HepG2 (cell line): ENCODE measurements around the gene CD68. TPM values are rescaled to one million over a fixed set of nuclear protein-coding genes. Genes with fewer than 3 reads are reported as not detected.

Source experiments
- CBX1 ChIP-seq: IDR thresholded peaks from one replicate; pipeline ENCODE4 v1.6.1; 2016; ENCODE audit warnings: antibody characterized with exemption, low read depth
- CERS6 ChIP-seq: sonication (generic); formaldehyde crosslinking; IDR thresholded peaks from 2 replicates; pipeline ENCODE4 v1.5.0; 2020; ENCODE audit warnings: missing genetic modification reagents
- CREB3 ChIP-seq: sonication (generic); formaldehyde crosslinking; IDR thresholded peaks from 2 replicates; pipeline ENCODE4 v1.5.0; 2020; ENCODE audit warnings: missing genetic modification reagents
- EED ChIP-seq: sonication (generic); formaldehyde crosslinking; IDR thresholded peaks from 2 replicates; pipeline ENCODE4 v1.5.0; 2020; ENCODE audit warnings: mild to moderate bottlenecking, missing genetic modification reagents
- EZH2 ChIP-seq: conservative IDR thresholded peaks from 2 replicates; pipeline ENCODE4 v1.6.1; 2012; ENCODE audit warnings: mild to moderate bottlenecking, low read depth, low read length, moderate library complexity
- JUNB ChIP-seq: sonication (generic); formaldehyde crosslinking; IDR thresholded peaks from 2 replicates; pipeline ENCODE4 v1.8.0; 2022; ENCODE audit warnings: missing genetic modification reagents, mild to moderate bottlenecking, borderline replicate concordance
- JUND ChIP-seq: sonication (generic); formaldehyde crosslinking; IDR thresholded peaks from 2 replicates; pipeline ENCODE4 v1.8.0; 2022; ENCODE audit warnings: mild to moderate bottlenecking, missing genetic modification reagents
- KDM3A ChIP-seq: IDR thresholded peaks from 2 replicates; pipeline ENCODE4 v1.6.1; 2018; ENCODE audit warnings: low read depth, missing compliant biosample characterization
- KLF15 ChIP-seq: sonication (generic); formaldehyde crosslinking; IDR thresholded peaks from 2 replicates; pipeline ENCODE4 v1.8.1; 2023; ENCODE audit warnings: borderline replicate concordance, mild to moderate bottlenecking, inconsistent platforms, missing genetic modification reagents, mixed read lengths
- MIER3 ChIP-seq: IDR thresholded peaks from 2 replicates; pipeline ENCODE4 v1.6.1; 2016; ENCODE audit warnings: missing compliant biosample characterization, borderline replicate concordance
- MTF2 ChIP-seq: sonication (generic); formaldehyde crosslinking; IDR thresholded peaks from 2 replicates; pipeline ENCODE4 v1.5.0; 2020; ENCODE audit warnings: missing genetic modification reagents, borderline replicate concordance
- PAF1 ChIP-seq: IDR thresholded peaks from 2 replicates; pipeline ENCODE4 v1.6.1; 2016; ENCODE audit warnings: missing genetic modification reagents, missing compliant biosample characterization
- POLR2A ChIP-seq, 2 experiments: IDR thresholded peaks; 2 replicates each; pipeline ENCODE4 v1.6.1; 2011; ENCODE audit warnings: low read depth in 2 of 2, low read length in 2 of 2, mild to moderate bottlenecking in 1 of 2, moderate library complexity in 1 of 2; ENCODE audit not compliant: insufficient read depth in 1 of 2
- PPARG ChIP-seq: conservative IDR thresholded peaks from 2 replicates; pipeline ENCODE4 v1.6.1; 2016; ENCODE audit warnings: missing biosample characterization, missing genetic modification reagents
- PREB ChIP-seq: sonication (generic); formaldehyde crosslinking; IDR thresholded peaks from 2 replicates; pipeline ENCODE4 v1.4.0; 2020; ENCODE audit warnings: missing genetic modification reagents
- RBFOX2 ChIP-seq: fragments of 200-400 bp; formaldehyde crosslinking; IDR thresholded peaks from 2 replicates; pipeline ENCODE4 v1.6.1; 2017; ENCODE audit warnings: low read depth, mild to moderate bottlenecking, low read length
- RNF2 ChIP-seq: fragments of 450-650 bp; conservative IDR thresholded peaks from 2 replicates; pipeline ENCODE4 v1.6.1; 2016; ENCODE audit warnings: low read depth
- SPEN ChIP-seq: sonication (generic); formaldehyde crosslinking; IDR thresholded peaks from 2 replicates; pipeline ENCODE4 v1.5.1; 2020; ENCODE audit warnings: low read depth, mild to moderate bottlenecking, missing genetic modification reagents
- ZBTB25 ChIP-seq: IDR thresholded peaks from 2 replicates; pipeline ENCODE4 v1.6.1; 2018; ENCODE audit warnings: missing genetic modification reagents
- ZFP62 ChIP-seq: sonication (generic); formaldehyde crosslinking; IDR thresholded peaks from 2 replicates; pipeline ENCODE4 v1.4.0; 2020; ENCODE audit warnings: missing genetic modification reagents
- ZNF660 ChIP-seq: sonication (generic); formaldehyde crosslinking; IDR thresholded peaks from 2 replicates; pipeline ENCODE4 v1.5.1; 2020; ENCODE audit warnings: mild to moderate bottlenecking, low read depth, missing genetic modification reagents, borderline replicate concordance
- ZNF746 ChIP-seq: sonication (generic); formaldehyde crosslinking; IDR thresholded peaks from 2 replicates; pipeline ENCODE4 v1.8.0; 2022; ENCODE audit warnings: mild to moderate bottlenecking, missing genetic modification reagents
- ZNF761 ChIP-seq: sonication (generic); formaldehyde crosslinking; conservative IDR thresholded peaks from 2 replicates; pipeline ENCODE4 v1.4.0; 2020; ENCODE audit warnings: mild to moderate bottlenecking, missing genetic modification reagents
- ZSCAN31 ChIP-seq: sonication (generic); formaldehyde crosslinking; IDR thresholded peaks from 2 replicates; pipeline ENCODE4 v1.5.0; 2020; ENCODE audit warnings: low read depth, mild to moderate bottlenecking, missing genetic modification reagents
- polyA plus RNA-seq, 8 experiments: library from polyadenylated mRNA; depleted of rRNA in 3 of 8; stranded (reverse) in 7 of 8; unstranded in 1 of 8; fragments of >200 nt; fragmentation: Illumina TruSeq in 4 of 8; extraction: Trizol in 4 of 8; gene quantifications; 2 replicates each; pipeline versions ENCODE4 v1.2.1 to v1.2.3, GENCODE V29; 2011 to 2016; ENCODE audit warnings: low read depth in 4 of 8, missing spikeins in 1 of 8, mixed read lengths in 1 of 8; ENCODE audit not compliant: insufficient read depth in 1 of 8
- total RNA-seq, 5 experiments: library from RNA; depleted of rRNA; stranded (reverse); fragments of >200 nt; fragmentation: Illumina TruSeq; extraction: Trizol; gene quantifications; 2 replicates each; pipeline ENCODE4 v1.2.3, GENCODE V29; 2016; ENCODE audit warnings: low read depth in 1 of 5
- TF ChIP-seq, protein P1 (sequence below): IDR thresholded peaks from 2 replicates; pipeline ENCODE4 v1.6.1; 2016; ENCODE audit warnings: mild to moderate bottlenecking, missing biosample characterization, missing genetic modification reagents
- TF ChIP-seq, protein P2 (sequence below): sonication (generic); formaldehyde crosslinking; IDR thresholded peaks from 2 replicates; pipeline ENCODE4 v1.4.0; 2020; ENCODE audit warnings: mild to moderate bottlenecking, missing genetic modification reagents
- TF ChIP-seq, protein P3 (sequence below): IDR thresholded peaks from 2 replicates; pipeline ENCODE4 v1.6.1; 2016; ENCODE audit warnings: low read depth, control low read depth

The CD68 gene
- total and polyA plus RNA-seq, 2 of the 13 experiments (the other 11 are each of a cell fraction or from before 2014, with no cell fraction given): 10.3 to 104 TPM

- no peak for TF ChIP-seq PREB (CRISPR knock-in tag)
- peak; percentile 51; the same call in 1 of the 2 replicates for TF ChIP-seq ZSCAN31 (CRISPR knock-in tag)
- no peak for TF ChIP-seq ZNF761 (CRISPR knock-in tag)
- no peak for TF ChIP-seq ZNF746 (CRISPR knock-in tag)
- no peak for TF ChIP-seq KDM3A (CRISPR knock-in tag)
- TF ChIP-seq, protein P1, sequence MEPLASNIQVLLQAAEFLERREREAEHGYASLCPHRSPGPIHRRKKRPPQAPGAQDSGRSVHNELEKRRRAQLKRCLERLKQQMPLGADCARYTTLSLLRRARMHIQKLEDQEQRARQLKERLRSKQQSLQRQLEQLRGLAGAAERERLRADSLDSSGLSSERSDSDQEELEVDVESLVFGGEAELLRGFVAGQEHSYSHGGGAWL (CRISPR knock-in tag): no peak
- no peak for TF ChIP-seq SPEN
- no peak for TF ChIP-seq ZBTB25 (CRISPR knock-in tag)
- no peak for TF ChIP-seq PPARG
- no peak for TF ChIP-seq CERS6 (CRISPR knock-in tag)
- no peak for TF ChIP-seq POLR2A (IDR thresholded peaks at IDR 0.05; ENCODE audit: insufficient read depth in 1 of 2, low read depth in 2 of 2, low read length in 2 of 2)
- TF ChIP-seq EZH2: no peak
- no peak for TF ChIP-seq MIER3 (CRISPR knock-in tag)
- TF ChIP-seq RNF2: no peak
- TF ChIP-seq MTF2 (CRISPR knock-in tag): no peak
- TF ChIP-seq CREB3 (CRISPR knock-in tag): no peak
- no peak for TF ChIP-seq ZNF660
- TF ChIP-seq, protein P2, sequence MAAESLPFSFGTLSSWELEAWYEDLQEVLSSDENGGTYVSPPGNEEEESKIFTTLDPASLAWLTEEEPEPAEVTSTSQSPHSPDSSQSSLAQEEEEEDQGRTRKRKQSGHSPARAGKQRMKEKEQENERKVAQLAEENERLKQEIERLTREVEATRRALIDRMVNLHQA: no peak
- TF ChIP-seq RBFOX2: no peak; the same call in 1 of the 2 replicates
- TF ChIP-seq JUNB: no peak
- TF ChIP-seq PAF1: no peak
- TF ChIP-seq CBX1: no peak
- no peak for TF ChIP-seq ZFP62
- no peak for TF ChIP-seq JUND (CRISPR knock-in tag)
- TF ChIP-seq EED: no peak
- TF ChIP-seq, protein P3, sequence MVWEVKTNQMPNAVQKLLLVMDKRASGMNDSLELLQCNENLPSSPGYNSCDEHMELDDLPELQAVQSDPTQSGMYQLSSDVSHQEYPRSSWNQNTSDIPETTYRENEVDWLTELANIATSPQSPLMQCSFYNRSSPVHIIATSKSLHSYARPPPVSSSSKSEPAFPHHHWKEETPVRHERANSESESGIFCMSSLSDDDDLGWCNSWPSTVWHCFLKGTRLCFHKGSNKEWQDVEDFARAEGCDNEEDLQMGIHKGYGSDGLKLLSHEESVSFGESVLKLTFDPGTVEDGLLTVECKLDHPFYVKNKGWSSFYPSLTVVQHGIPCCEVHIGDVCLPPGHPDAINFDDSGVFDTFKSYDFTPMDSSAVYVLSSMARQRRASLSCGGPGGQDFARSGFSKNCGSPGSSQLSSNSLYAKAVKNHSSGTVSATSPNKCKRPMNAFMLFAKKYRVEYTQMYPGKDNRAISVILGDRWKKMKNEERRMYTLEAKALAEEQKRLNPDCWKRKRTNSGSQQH (CRISPR knock-in tag): no peak
- no peak for TF ChIP-seq KLF15 (CRISPR knock-in tag)
Measured at GRCh38 chr17:7557147-7557764, 22.2 kb upstream of the CD68 start (continued).
